HEK293T (cell line): ENCODE measurements around the gene GATAD2A.

Experiments used
- CTCF ChIA-PET: fragments of 350-600 bp; formaldehyde crosslinking; extraction: SDS; loops from one replicate; lab custom pipeline; 2021; ENCODE audit warnings: antibody characterized with exemption, inconsistent platforms; lab: Yijun Ruan, JAX
- POLR2A ChIA-PET: fragments of 350-600 bp; formaldehyde crosslinking; extraction: SDS; loops from one replicate; lab custom pipeline; 2020; ENCODE audit warnings: antibody characterized with exemption, inconsistent platforms; lab: Yijun Ruan, JAX
- DNase-seq: peaks from one replicate; pipeline ENCODE4 v3.0.0; 2012; ENCODE audit warnings: mixed read lengths; ENCODE audit errors: extremely low spot score
- ARNT ChIP-seq: fragments of 450-650 bp; IDR thresholded peaks from 2 replicates; pipeline ENCODE4 v1.6.1; 2017; ENCODE audit warnings: mild to moderate bottlenecking
- BHLHE40 ChIP-seq: fragments of 450-650 bp; IDR thresholded peaks from 2 replicates; pipeline ENCODE4 v1.6.1; 2016; ENCODE audit warnings: mild to moderate bottlenecking, moderate library complexity, borderline replicate concordance
- CTBP1 ChIP-seq: fragments of 450-650 bp; IDR thresholded peaks from 2 replicates; pipeline ENCODE4 v1.6.1; 2016; ENCODE audit warnings: borderline replicate concordance
- ELF4 ChIP-seq: fragments of 450-650 bp; IDR thresholded peaks from 2 replicates; pipeline ENCODE4 v1.6.1; 2017; ENCODE audit warnings: antibody characterized with exemption
- FOXA1 ChIP-seq: fragments of 450-650 bp; IDR thresholded peaks from 2 replicates; pipeline ENCODE4 v1.6.1; 2016; ENCODE audit warnings: mild to moderate bottlenecking
- FOXK2 ChIP-seq: fragments of 450-650 bp; IDR thresholded peaks from 2 replicates; pipeline ENCODE4 v1.6.1; 2016; ENCODE audit warnings: mild to moderate bottlenecking
- FOXM1 ChIP-seq: fragments of 450-650 bp; IDR thresholded peaks from 2 replicates; pipeline ENCODE4 v1.6.1; 2017; ENCODE audit warnings: mild to moderate bottlenecking, borderline replicate concordance
- HDGF ChIP-seq: fragments of 450-650 bp; IDR thresholded peaks from 2 replicates; pipeline ENCODE4 v1.6.1; 2017; ENCODE audit warnings: antibody characterized with exemption, borderline replicate concordance
- L3MBTL2 ChIP-seq: fragments of 450-650 bp; conservative IDR thresholded peaks from 2 replicates; pipeline ENCODE4 v1.6.1; 2016; ENCODE audit warnings: mild to moderate bottlenecking
- LEF1 ChIP-seq: fragments of 450-650 bp; IDR thresholded peaks from 2 replicates; pipeline ENCODE4 v1.6.1; 2017; ENCODE audit warnings: mild to moderate bottlenecking, borderline replicate concordance
- NFRKB ChIP-seq: fragments of 450-650 bp; IDR thresholded peaks from 2 replicates; pipeline ENCODE4 v1.6.1; 2016; ENCODE audit warnings: mild to moderate bottlenecking, moderate library complexity
- SP1 ChIP-seq: fragments of 450-650 bp; IDR thresholded peaks from 2 replicates; pipeline ENCODE4 v1.6.1; 2017
- SUZ12 ChIP-seq: fragments of 450-650 bp; IDR thresholded peaks from 2 replicates; pipeline ENCODE4 v1.6.1; 2016; ENCODE audit warnings: mild to moderate bottlenecking
- TARDBP ChIP-seq: fragments of 450-650 bp; IDR thresholded peaks from 2 replicates; pipeline ENCODE4 v1.6.1; 2016
- ZNF384 ChIP-seq: fragments of 450-650 bp; IDR thresholded peaks from 2 replicates; pipeline ENCODE4 v1.6.1; 2016
- TF ChIP-seq, protein P1 (sequence below): fragments of 450-650 bp; IDR thresholded peaks from 2 replicates; pipeline ENCODE4 v1.6.1; 2016

GATAD2A gene

DNA sequence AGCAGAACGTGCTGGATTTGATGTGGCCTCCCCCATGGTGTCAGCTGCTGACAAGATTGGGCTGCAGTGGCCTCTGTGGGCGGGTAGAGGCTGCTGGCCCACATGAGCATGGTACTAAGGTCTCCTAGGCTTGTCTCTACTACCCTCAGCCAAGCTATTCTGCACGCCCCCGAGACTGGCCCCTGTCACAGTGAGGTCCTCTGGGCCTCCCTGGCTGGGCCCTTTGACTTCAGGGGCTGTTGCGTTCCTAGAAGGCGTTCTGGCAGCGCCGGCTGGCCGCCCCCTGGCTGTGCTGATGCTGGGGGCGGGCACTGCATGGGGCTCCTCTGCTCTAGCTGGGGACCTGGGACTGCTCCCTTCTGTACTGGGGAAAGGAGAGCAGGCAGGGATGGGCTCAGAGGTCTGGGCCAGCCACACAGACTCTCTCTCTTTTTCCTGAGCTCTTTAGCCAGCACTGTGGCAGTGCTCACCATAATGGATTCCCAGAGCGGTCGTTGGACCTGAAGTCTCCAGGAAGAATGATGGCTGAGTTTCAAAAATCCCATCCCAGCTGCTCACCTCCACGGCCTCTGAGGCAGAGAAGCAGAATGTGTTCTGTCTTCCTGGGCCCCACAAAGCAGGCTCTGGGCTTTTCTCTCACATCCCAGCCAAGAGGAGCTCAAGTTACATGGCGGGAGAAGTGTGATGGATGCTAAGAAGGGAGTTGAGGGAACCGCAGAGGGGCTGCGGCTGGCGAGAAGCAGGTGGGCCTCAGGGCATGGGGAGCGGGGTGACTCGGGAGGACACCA lies 77.5 kb downstream of the GATAD2A start:
- TF ChIP-seq TARDBP: no peak
- no peak for TF ChIP-seq BHLHE40
- TF ChIP-seq NFRKB: no peak
- TF ChIP-seq FOXA1: no peak
- TF ChIP-seq FOXM1: no peak
- no peak for TF ChIP-seq ZNF384
- TF ChIP-seq L3MBTL2: no peak
- no peak for TF ChIP-seq SUZ12
- TF ChIP-seq LEF1: no peak
- TF ChIP-seq, protein P1, sequence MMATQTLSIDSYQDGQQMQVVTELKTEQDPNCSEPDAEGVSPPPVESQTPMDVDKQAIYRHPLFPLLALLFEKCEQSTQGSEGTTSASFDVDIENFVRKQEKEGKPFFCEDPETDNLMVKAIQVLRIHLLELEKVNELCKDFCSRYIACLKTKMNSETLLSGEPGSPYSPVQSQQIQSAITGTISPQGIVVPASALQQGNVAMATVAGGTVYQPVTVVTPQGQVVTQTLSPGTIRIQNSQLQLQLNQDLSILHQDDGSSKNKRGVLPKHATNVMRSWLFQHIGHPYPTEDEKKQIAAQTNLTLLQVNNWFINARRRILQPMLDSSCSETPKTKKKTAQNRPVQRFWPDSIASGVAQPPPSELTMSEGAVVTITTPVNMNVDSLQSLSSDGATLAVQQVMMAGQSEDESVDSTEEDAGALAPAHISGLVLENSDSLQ: no peak
- TF ChIP-seq CTBP1: no peak
- TF ChIP-seq ELF4: no peak
- ChIA-PET CTCF (no interaction called here), POLR2A (interaction anchor here (1.5 kb wide), 1 partner anchor 118 kb away, joined by 4 read pairs; no protein-coding TSS in a partner anchor)
- no peak for DNase-seq

DNA sequence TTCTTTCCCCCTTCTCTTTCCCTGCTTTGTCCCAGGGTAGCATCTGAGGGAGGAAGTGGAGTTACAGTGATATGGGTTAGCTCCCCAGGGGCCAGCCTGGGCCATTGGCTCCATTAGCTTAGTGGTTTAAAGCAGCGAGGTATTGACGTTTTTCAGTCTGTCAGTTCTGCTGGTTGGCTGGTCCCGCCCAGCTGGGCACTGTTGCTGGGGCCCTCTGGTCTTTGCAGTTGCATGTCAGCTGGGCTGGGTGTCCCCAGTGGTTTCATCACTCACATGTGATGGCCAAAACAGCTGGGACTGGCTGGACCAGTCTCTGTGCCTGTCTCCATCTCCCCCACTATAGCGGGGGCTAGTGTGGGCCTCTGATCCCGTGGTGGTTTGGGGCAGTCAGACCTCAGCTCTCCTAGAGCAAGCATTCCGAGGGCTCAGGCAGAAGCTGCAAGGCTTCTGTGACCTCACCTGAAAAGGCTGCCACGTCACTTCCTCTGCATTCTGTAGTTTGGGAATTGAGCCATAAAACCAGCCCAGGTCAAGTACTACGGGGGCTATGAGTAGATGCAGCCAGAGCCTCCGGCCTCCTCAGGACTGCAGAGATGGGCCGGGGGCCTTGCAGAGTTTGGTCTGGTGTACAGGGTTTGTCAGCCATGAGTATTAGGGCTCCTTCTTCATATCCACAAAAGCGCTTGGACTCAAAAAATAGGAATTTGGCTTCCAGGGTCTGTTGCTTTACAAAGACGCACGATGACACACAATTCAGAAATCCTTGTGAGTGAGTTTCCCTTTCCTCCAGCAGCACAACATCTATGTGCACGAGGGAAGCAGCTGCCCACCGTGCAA lies 79.9 kb downstream of the GATAD2A start:
- POLR2A ChIA-PET: interaction anchor here (1.0 kb wide), 1 partner anchor 121 kb away, joined by 3 read pairs; no protein-coding TSS in a partner anchor
- CTCF ChIA-PET: interaction anchor here (0.5 to 1.2 kb wide), 3 partner anchors 9 to 43 kb away, joined by 3 to 4 read pairs (median 4); no protein-coding TSS in a partner anchor
- DNase-seq: no peak
- TF ChIP-seq ARNT (no peak), NFRKB (no peak), L3MBTL2 (no peak), SUZ12 (no peak), ZNF384 (no peak), BHLHE40 (no peak), LEF1 (no peak), FOXK2 (no peak), CTBP1 (no peak), TARDBP (no peak), ELF4 (no peak), FOXA1 (no peak), SP1 (no peak), HDGF (no peak), FOXM1 (no peak)
- TF ChIP-seq, protein P1: no peak

DNA sequence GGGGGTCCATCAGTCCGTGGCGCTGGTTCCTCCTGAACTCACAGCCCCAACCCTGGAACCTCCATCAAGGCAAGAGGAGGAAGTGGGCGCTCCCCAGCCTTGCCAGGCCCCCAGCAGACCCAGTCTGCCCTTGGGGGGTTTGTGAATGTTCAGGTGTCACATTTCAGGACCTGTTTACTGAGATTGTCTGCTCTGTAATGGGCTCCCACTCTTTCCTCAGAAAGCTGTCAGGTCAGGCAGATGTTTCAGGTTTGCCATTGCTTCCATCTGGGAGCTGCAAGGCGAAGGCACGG lies 80.5 kb downstream of the GATAD2A start:
- ChIA-PET POLR2A (interaction anchor here (1.0 kb wide), 1 partner anchor 122 kb away, joined by 3 read pairs; no protein-coding TSS in a partner anchor), CTCF (interaction anchor here (0.5 kb wide), 1 partner anchor 44 kb away, joined by 4 read pairs; no protein-coding TSS in a partner anchor)
- DNase-seq: no peak
- no peak for TF ChIP-seq FOXA1
- no peak for TF ChIP-seq SP1
- no peak for TF ChIP-seq L3MBTL2
- no peak for TF ChIP-seq TARDBP
- TF ChIP-seq CTBP1: no peak
- no peak for TF ChIP-seq BHLHE40
- no peak for TF ChIP-seq HDGF
- no peak for TF ChIP-seq ARNT
- no peak for TF ChIP-seq ZNF384

DNA sequence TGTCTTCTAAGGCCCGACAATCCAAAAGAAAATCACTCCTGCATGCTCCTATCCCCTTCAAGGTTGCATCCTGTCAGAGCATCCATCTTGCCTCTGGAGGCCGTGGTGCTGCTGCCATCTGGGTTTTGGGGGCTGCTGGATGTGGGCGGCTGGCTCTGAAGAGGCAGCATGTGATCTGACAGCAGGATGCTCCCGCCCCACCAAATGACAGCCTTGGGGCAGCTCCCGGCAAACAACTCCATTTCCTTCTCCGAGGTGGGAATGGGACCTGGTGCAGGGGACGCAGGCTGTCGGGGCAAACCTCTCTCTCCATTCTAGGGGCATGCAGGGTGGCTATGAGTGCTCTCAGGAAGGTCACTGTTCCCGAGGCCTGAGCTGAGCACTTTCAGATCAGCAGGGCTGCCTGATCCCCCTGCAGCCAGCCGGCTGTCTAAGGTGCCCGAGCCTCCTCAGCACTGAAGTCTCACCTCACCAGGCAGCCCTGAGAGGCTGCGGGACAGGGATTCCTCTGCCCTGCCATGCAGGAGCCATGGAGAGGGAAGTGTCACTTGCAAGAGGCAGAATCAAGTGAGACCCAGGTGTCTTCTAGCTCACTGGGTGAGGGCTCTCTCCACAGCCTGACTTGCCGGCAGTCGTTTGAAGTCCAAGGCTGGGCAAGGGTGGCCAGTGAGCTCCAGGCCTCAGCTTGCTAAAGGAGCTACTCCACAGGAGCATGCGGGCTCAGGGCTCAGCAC lies 81.0 kb downstream of the GATAD2A start:
- CTCF ChIA-PET: interaction anchor here (2.1 kb wide), 1 partner anchor 11 kb away, joined by 7 read pairs; no protein-coding TSS in a partner anchor
- TF ChIP-seq LEF1 (no peak), ELF4 (no peak), L3MBTL2 (no peak), ARNT (no peak), HDGF (no peak), FOXM1 (no peak), TARDBP (no peak), SP1 (no peak), SUZ12 (no peak)
- TF ChIP-seq, protein P1: no peak
- POLR2A ChIA-PET: interaction anchor here (2.1 kb wide), 1 partner anchor 122 kb away, joined by 7 read pairs; no protein-coding TSS in a partner anchor
- no peak for DNase-seq
